Measurements from ENCODE around the gene SMU1.

SMU1 gene
- 104 to 122 (median 113) reads per million in 3 donors for total RNA-seq

DNA sequence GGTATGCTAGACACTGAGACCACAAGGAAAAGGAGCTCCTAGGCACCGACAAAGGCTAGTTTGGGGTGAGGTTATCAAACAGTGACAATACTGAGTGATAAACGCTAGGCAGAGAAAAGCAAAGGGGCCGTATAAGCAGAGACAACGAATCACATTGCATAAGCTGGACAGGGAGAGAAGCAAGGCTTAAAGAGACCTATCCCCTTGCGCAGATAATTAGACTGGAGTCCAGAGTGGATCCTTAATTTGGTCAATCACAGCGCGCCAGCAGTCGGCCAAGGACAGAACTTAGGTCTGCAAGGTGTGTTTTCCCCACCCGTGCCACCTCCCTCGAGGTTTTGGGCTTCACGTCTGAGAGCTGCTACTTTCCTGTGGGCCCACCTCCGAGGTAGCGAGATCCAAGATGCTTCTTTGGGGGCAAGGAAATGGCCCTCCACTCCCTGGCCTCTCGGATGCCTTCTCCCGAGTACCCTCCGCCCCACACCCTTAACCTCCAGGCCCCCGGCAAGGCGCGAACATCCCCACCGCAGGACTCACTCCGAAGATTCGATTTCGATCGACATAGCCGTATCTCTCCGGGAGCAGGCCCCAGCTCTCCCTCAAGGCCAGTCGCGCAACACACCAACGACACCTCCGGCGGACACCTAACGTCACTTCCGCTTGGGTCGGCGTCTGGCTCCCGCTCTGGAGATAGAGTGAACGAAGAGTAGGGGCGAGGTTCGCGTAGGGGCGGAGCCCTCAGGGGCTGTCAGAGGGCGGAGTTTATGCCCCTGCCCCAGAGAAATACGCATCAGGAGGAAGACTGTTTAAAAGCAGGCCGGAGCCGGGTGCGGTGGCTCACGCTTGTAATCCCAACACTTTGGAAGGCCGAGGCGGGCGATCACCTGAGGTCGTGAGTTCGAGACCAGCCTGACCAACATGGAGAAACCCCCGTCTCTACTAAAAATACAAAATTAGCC lies at the start of gene SMU1:
Gene SMU1 (minus strand): TSS at position 629 of the 959 bp plus-strand sequence. CDS start 66 bp downstream, at position 563.
- peak within 1 kb of the TSS; percentile 98 for H3K27ac ChIP-seq (ENCODE audit: insufficient read depth, low read length, poor library complexity, severe bottlenecking)
- H3K36me3 ChIP-seq (ENCODE audit: control insufficient read depth, insufficient read depth, low read length), result peaks cover 23% of the 10 kb centered on the region
- peak; percentile 93 to 95 (median 94) for DNase-seq
- no peaks in the 10 kb centered on the region for H3K27me3 ChIP-seq (replicated peaks; ENCODE audit: control insufficient read depth, insufficient read depth, low read length, poor library complexity, severe bottlenecking)
- peaks cover 19% of the 10 kb centered on the region for H3K4me1 ChIP-seq (ENCODE audit: control insufficient read depth, insufficient read depth, low read length, poor library complexity, severe bottlenecking)
- no peaks in the 10 kb centered on the region for H3K9me3 ChIP-seq (ENCODE audit: control insufficient read depth, low read length)
- H3K4me3 ChIP-seq (ENCODE audit: insufficient read depth, low read depth, low read length, poor library complexity, severe bottlenecking), result peak within 1 kb of the TSS; percentile 81

DNA sequence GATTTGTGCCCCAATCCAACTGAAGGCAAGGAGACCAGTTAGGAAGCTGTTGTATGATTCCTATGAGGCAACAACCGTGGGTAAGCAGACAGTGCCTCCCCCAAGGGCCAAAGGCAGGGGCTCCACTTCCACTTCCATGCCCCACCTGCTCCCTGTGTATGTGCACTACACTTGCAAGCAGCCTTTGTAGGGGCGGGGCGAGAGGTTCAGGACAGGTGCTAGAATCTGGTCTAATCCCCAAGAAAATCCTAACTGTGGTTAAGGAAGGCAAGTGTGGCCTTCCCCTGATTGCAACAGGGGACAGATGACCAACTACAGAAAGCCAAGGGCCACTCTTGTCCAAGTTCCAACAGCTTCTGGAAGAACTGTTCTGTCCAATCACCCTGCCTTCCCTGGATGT lies 49.0 kb upstream of the SMU1 start:
- Histone ChIP-seq H3K9me3 (ENCODE audit: control insufficient read depth, low read length) (no peaks in the 10 kb centered on the region), H3K4me3 (ENCODE audit: insufficient read depth, low read depth, low read length, poor library complexity, severe bottlenecking) (no peak overlapping the region), H3K27me3 (replicated peaks; ENCODE audit: control insufficient read depth, insufficient read depth, low read length, poor library complexity, severe bottlenecking) (no peaks in the 10 kb centered on the region), H3K4me1 (ENCODE audit: control insufficient read depth, insufficient read depth, low read length, poor library complexity, severe bottlenecking) (no peaks in the 10 kb centered on the region), H3K27ac (ENCODE audit: insufficient read depth, low read length, poor library complexity, severe bottlenecking) (no peak overlapping the region), H3K36me3 (ENCODE audit: control insufficient read depth, insufficient read depth, low read length) (peaks cover 26% of the 10 kb centered on the region)
- DNase-seq, result no peak

DNA sequence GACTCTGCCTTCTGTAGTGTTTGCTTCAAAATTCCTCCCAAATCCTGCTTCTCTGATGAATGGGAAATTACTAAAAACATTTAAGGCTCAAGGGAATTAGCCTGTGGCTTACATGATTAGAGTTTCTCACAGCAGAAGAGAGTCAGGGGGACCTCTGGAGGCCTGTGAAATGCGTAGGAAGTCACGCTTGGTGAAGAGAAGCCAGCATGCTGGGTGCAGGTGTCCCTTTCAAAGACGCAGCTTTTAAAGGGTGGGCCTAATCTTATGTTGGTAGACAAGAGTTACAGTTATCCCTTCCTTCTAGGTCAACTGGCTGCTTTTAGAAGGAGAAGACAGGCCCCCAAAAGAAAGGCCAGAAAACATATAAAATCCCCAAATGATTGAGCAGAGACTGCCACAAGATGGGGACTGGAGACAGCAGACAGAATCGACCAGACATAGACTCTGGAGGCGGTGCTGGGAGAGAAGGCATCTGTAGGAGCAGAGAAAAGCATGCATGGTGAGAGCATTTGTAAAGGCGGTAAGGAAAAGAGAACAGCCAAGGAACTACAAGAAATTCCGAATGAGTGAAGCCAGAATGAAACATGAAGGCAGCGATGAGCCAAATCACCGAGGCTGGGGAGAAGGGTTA lies 48.4 kb upstream of the SMU1 start:
- Histone ChIP-seq H3K4me3 (ENCODE audit: insufficient read depth, low read depth, low read length, poor library complexity, severe bottlenecking) (no peak overlapping the region), H3K4me1 (ENCODE audit: control insufficient read depth, insufficient read depth, low read length, poor library complexity, severe bottlenecking) (no peaks in the 10 kb centered on the region), H3K9me3 (ENCODE audit: control insufficient read depth, low read length) (no peaks in the 10 kb centered on the region), H3K36me3 (ENCODE audit: control insufficient read depth, insufficient read depth, low read length) (peaks cover 24% of the 10 kb centered on the region), H3K27ac (ENCODE audit: insufficient read depth, low read length, poor library complexity, severe bottlenecking) (no peak overlapping the region), H3K27me3 (replicated peaks; ENCODE audit: control insufficient read depth, insufficient read depth, low read length, poor library complexity, severe bottlenecking) (no peaks in the 10 kb centered on the region)
- DNase-seq, result no peak

DNA sequence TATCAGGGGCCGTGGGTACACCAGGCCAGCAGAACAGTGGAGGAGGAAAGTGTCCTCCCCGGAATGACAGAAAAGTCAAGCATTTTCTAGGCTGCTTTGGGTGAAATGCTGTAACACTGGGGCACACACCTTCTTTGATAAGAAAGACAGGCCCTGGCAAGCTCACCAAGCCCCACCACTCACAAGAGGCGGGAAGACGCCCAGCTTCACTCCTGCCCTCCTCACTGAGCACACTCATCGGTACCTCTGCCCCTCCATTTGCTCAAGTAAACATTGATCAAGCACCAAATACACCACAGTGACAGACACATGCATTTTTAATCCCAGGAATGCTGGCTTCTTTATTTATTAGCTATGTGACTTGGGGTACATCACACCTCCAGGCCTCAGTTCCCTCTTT lies 47.6 kb upstream of the SMU1 start:
- Histone ChIP-seq H3K9me3 (ENCODE audit: control insufficient read depth, low read length) (no peaks in the 10 kb centered on the region), H3K27ac (ENCODE audit: insufficient read depth, low read length, poor library complexity, severe bottlenecking) (no peak overlapping the region), H3K4me1 (ENCODE audit: control insufficient read depth, insufficient read depth, low read length, poor library complexity, severe bottlenecking) (no peaks in the 10 kb centered on the region), H3K36me3 (ENCODE audit: control insufficient read depth, insufficient read depth, low read length) (peaks cover 20% of the 10 kb centered on the region), H3K27me3 (replicated peaks; ENCODE audit: control insufficient read depth, insufficient read depth, low read length, poor library complexity, severe bottlenecking) (no peaks in the 10 kb centered on the region), H3K4me3 (ENCODE audit: insufficient read depth, low read depth, low read length, poor library complexity, severe bottlenecking) (no peak overlapping the region)
- no peak for DNase-seq

DNA sequence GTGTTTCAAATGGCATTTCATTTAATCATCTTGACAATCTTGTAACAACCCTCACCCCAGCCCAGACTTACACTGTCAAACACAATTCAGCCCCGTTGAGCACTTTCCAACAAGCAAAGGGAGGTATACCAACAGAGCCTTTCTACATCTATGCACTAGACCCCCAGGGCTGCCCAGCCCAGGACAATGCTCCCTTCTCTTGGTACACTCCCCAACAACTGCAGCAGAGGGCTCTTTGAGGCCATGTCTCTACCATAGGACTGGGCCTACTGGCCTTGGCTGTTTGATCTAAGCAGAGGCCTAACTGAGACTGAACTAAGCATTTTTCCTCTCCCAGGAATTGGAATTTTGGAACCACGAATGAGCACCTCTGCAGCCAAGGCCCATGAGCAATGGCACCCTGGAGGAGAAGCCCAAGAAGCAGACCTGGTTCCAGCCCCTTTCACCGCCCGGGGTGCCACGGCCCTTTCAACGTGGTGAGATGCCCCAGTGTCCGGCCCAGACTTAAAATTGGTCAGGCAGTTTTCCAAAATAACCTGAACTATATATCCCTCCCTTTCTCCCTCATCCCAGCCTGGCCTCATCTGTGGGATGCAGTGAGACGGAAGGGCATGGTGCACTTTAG lies 47.0 kb upstream of the SMU1 start:
- Histone ChIP-seq H3K36me3 (ENCODE audit: control insufficient read depth, insufficient read depth, low read length) (peaks cover 17% of the 10 kb centered on the region), H3K4me1 (ENCODE audit: control insufficient read depth, insufficient read depth, low read length, poor library complexity, severe bottlenecking) (no peaks in the 10 kb centered on the region), H3K4me3 (ENCODE audit: insufficient read depth, low read depth, low read length, poor library complexity, severe bottlenecking) (no peak overlapping the region), H3K27me3 (replicated peaks; ENCODE audit: control insufficient read depth, insufficient read depth, low read length, poor library complexity, severe bottlenecking) (no peaks in the 10 kb centered on the region), H3K27ac (ENCODE audit: insufficient read depth, low read length, poor library complexity, severe bottlenecking) (no peak overlapping the region), H3K9me3 (ENCODE audit: control insufficient read depth, low read length) (no peaks in the 10 kb centered on the region)
- no peak for DNase-seq

DNA sequence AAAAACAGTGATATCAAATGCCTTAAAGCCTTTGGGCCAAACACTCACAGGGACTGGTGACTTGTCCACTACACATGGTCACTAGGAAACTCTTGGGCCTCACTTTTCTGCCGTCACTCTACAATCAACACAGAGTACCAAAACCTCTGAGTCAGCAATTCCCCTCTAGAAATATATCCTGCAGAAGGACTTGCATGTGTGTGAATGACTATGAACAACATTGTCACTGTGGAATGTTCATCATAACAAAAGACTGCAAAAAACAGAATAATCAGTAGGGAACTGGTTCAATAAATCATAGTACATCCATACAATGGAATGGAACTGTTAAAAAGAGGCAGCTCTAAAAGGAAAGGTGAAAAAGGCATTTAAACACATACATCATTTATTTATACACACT lies 44.1 kb upstream of the SMU1 start:
- Histone ChIP-seq H3K4me3 (ENCODE audit: insufficient read depth, low read depth, low read length, poor library complexity, severe bottlenecking) (no peak overlapping the region), H3K9me3 (ENCODE audit: control insufficient read depth, low read length) (no peaks in the 10 kb centered on the region), H3K36me3 (ENCODE audit: control insufficient read depth, insufficient read depth, low read length) (peaks cover 18% of the 10 kb centered on the region), H3K27me3 (replicated peaks; ENCODE audit: control insufficient read depth, insufficient read depth, low read length, poor library complexity, severe bottlenecking) (no peaks in the 10 kb centered on the region), H3K27ac (ENCODE audit: insufficient read depth, low read length, poor library complexity, severe bottlenecking) (no peak overlapping the region), H3K4me1 (ENCODE audit: control insufficient read depth, insufficient read depth, low read length, poor library complexity, severe bottlenecking) (peaks cover 9% of the 10 kb centered on the region)
- no peak for DNase-seq

DNA sequence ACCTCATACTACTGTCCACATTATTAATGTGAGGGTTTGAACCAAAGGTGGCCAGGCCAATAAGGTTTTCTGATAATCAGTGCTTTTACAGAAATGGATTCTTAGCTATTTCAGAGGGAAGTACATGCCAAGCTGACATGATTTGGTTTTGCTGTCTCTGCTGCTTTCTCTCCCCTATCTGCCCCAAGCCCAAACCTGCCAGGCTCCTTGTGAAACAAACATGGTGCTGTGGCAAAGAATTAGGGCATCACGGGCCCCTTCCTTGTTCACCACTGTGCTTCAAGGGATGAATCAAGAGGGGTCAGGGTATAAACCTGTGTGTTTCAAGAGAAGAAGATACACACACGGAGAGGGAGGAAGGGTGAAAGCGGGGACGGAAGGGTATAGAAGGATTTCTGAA lies 41.3 kb upstream of the SMU1 start:
- no peak for DNase-seq
- Histone ChIP-seq H3K4me3 (ENCODE audit: insufficient read depth, low read depth, low read length, poor library complexity, severe bottlenecking) (no peak overlapping the region), H3K27me3 (replicated peaks; ENCODE audit: control insufficient read depth, insufficient read depth, low read length, poor library complexity, severe bottlenecking) (no peaks in the 10 kb centered on the region), H3K9me3 (ENCODE audit: control insufficient read depth, low read length) (no peaks in the 10 kb centered on the region), H3K36me3 (ENCODE audit: control insufficient read depth, insufficient read depth, low read length) (peaks cover 41% of the 10 kb centered on the region), H3K27ac (ENCODE audit: insufficient read depth, low read length, poor library complexity, severe bottlenecking) (no peak overlapping the region), H3K4me1 (ENCODE audit: control insufficient read depth, insufficient read depth, low read length, poor library complexity, severe bottlenecking) (peaks cover 9% of the 10 kb centered on the region)

DNA sequence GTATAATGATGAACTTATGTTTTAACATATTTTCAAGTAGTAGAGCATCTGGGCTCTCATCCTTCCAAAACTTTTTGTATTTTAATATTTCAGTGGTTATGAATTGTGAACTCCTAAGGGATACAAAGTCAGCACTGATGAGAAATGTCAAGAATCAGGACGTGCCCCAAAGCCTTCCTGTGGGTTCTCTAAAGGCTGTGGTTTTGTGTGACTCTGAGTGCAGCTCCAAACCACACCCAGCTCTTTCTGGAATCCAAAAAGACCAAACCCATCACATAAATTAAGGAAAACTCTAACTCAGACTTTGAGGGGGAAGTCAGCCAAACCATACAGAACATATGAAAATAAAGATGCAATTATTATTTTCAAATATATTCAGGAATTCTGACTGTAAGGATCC lies 40.8 kb upstream of the SMU1 start:
- no peak overlapping the region for H3K4me3 ChIP-seq (ENCODE audit: insufficient read depth, low read depth, low read length, poor library complexity, severe bottlenecking)
- DNase-seq, result no peak
- H3K4me1 ChIP-seq (ENCODE audit: control insufficient read depth, insufficient read depth, low read length, poor library complexity, severe bottlenecking), result peaks cover 9% of the 10 kb centered on the region
- peaks cover 46% of the 10 kb centered on the region for H3K36me3 ChIP-seq (ENCODE audit: control insufficient read depth, insufficient read depth, low read length)
- no peaks in the 10 kb centered on the region for H3K9me3 ChIP-seq (ENCODE audit: control insufficient read depth, low read length)
- no peak overlapping the region for H3K27ac ChIP-seq (ENCODE audit: insufficient read depth, low read length, poor library complexity, severe bottlenecking)
- H3K27me3 ChIP-seq (replicated peaks; ENCODE audit: control insufficient read depth, insufficient read depth, low read length, poor library complexity, severe bottlenecking), result no peaks in the 10 kb centered on the region

DNA sequence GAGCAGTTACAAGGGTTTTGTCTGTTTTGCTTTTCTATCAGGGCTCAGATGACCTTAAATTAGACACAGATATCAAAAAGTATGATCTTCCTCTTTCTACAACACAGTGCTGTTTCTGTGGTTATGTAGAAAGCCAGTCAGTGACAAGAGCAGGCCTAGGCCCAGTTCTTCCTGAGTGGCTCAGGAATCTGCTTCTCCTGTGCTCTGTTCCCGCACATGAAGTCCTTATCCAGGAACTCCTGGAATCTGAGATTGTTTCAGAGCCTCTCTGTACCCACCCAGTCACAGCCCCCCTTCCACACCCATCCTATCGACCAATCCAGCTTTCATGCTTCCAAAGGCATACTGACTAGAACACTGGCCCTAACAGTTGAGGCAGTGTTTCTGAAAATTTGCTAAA lies 40.4 kb upstream of the SMU1 start:
- peaks cover 9% of the 10 kb centered on the region for H3K4me1 ChIP-seq (ENCODE audit: control insufficient read depth, insufficient read depth, low read length, poor library complexity, severe bottlenecking)
- H3K27ac ChIP-seq (ENCODE audit: insufficient read depth, low read length, poor library complexity, severe bottlenecking), result no peak overlapping the region
- no peaks in the 10 kb centered on the region for H3K27me3 ChIP-seq (replicated peaks; ENCODE audit: control insufficient read depth, insufficient read depth, low read length, poor library complexity, severe bottlenecking)
- no peak for DNase-seq
- no peak overlapping the region for H3K4me3 ChIP-seq (ENCODE audit: insufficient read depth, low read depth, low read length, poor library complexity, severe bottlenecking)
- H3K36me3 ChIP-seq (ENCODE audit: control insufficient read depth, insufficient read depth, low read length), result peaks cover 48% of the 10 kb centered on the region
- no peaks in the 10 kb centered on the region for H3K9me3 ChIP-seq (ENCODE audit: control insufficient read depth, low read length)

DNA sequence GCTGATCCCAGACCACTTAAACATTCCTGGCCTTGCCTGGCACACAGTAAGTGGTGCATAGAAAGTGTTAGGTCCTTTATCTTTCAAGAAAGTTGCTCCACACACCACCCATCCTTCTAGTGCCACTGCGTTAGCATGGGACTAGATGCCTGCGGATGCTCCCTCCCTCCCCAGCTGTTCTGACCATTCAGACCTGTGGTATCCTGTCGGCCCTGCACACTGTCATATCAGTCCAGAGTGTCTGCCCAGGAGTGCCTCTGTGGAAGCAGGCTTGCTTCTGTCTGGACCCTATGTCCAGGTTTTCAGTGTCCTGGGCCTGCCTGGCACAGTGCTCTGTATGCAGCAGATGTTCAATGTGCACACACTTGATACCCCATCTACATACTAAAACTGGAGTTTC lies 38.3 kb upstream of the SMU1 start:
- Histone ChIP-seq H3K4me3 (ENCODE audit: insufficient read depth, low read depth, low read length, poor library complexity, severe bottlenecking) (no peak overlapping the region), H3K27ac (ENCODE audit: insufficient read depth, low read length, poor library complexity, severe bottlenecking) (no peak overlapping the region), H3K27me3 (replicated peaks; ENCODE audit: control insufficient read depth, insufficient read depth, low read length, poor library complexity, severe bottlenecking) (no peaks in the 10 kb centered on the region), H3K4me1 (ENCODE audit: control insufficient read depth, insufficient read depth, low read length, poor library complexity, severe bottlenecking) (peaks cover 9% of the 10 kb centered on the region), H3K36me3 (ENCODE audit: control insufficient read depth, insufficient read depth, low read length) (peaks cover 40% of the 10 kb centered on the region), H3K9me3 (ENCODE audit: control insufficient read depth, low read length) (no peaks in the 10 kb centered on the region)
- DNase-seq, result no peak

Measured in effector memory CD4-positive, alpha-beta T cell (primary cell).